Hepatocyte (in vitro differentiated cells): ENCODE results near the gene KNDC1. TPM values are rescaled to one million over a fixed set of nuclear protein-coding genes. Genes with fewer than 3 reads are reported as not detected.

ENCODE experiments used
- DNase-seq: peaks from one replicate; pipeline ENCODE4 v3.0.0-alpha.2; 2016; ENCODE audit warnings: low spot score
- H2AFZ ChIP-seq: fragments of 200-600 bp; sonication (generic); 2 replicates; pipeline ENCODE4 v1.6.0; 2016; ENCODE audit warnings: antibody characterized with exemption, mild to moderate bottlenecking
- H3K27ac ChIP-seq: fragments of 200-600 bp; sonication (generic); 2 replicates; pipeline ENCODE4 v1.5.1; 2016; ENCODE audit warnings: mild to moderate bottlenecking
- H3K27me3 ChIP-seq: fragments of 200-600 bp; sonication (generic); 2 replicates; pipeline ENCODE4 v1.6.1; 2016
- H3K36me3 ChIP-seq: fragments of 200-600 bp; sonication (generic); replicated peaks from 2 replicates; pipeline ENCODE4 v1.5.1; 2016; ENCODE audit warnings: low read depth; ENCODE audit not compliant: insufficient read depth
- H3K4me1 ChIP-seq: fragments of 200-600 bp; sonication (generic); 2 replicates; pipeline ENCODE4 v1.5.1; 2016; ENCODE audit warnings: mild to moderate bottlenecking, moderate library complexity; ENCODE audit not compliant: insufficient read depth
- H3K4me2 ChIP-seq: fragments of 200-600 bp; sonication (generic); 2 replicates; pipeline ENCODE4 v1.6.0; 2016
- H3K4me3 ChIP-seq: fragments of 200-600 bp; sonication (generic); 2 replicates; pipeline ENCODE4 v1.5.1; 2016; ENCODE audit warnings: mild to moderate bottlenecking
- H3K79me2 ChIP-seq: fragments of 200-600 bp; sonication (generic); 2 replicates; pipeline ENCODE4 v1.6.0; 2017; ENCODE audit warnings: mild to moderate bottlenecking
- H3K9me2 ChIP-seq: fragments of 200-600 bp; sonication (generic); replicated peaks from 2 replicates; pipeline ENCODE4 v1.6.0; 2017; ENCODE audit warnings: mild to moderate bottlenecking; ENCODE audit not compliant: insufficient read depth
- H3K9me3 ChIP-seq: fragments of 200-600 bp; sonication (generic); 2 replicates; pipeline ENCODE4 v1.5.1; 2016; ENCODE audit warnings: low read depth, mild to moderate bottlenecking
- H4K20me1 ChIP-seq: fragments of 200-600 bp; sonication (generic); 2 replicates; pipeline ENCODE4 v1.6.0; 2016; ENCODE audit warnings: mild to moderate bottlenecking; ENCODE audit not compliant: insufficient read depth, poor library complexity, severe bottlenecking
- EZH2 ChIP-seq: fragments of 200-600 bp; sonication (generic); IDR thresholded peaks from 2 replicates; pipeline ENCODE4 v1.6.1; 2016; ENCODE audit warnings: antibody characterized with exemption, mild to moderate bottlenecking, borderline replicate concordance
- EZH2phosphoT487 ChIP-seq: fragments of 200-600 bp; sonication (generic); IDR thresholded peaks from one replicate; pipeline ENCODE4 v1.6.1; 2018; ENCODE audit warnings: antibody characterized with exemption, mild to moderate bottlenecking, low read depth, moderate library complexity; ENCODE audit not compliant: unreplicated experiment, severe bottlenecking
- WGBS: methylation state at CpG from one replicate; pipeline ENCODE4 v1.1.6; 2016; ENCODE audit warnings: low lambda C conversion rate; ENCODE audit errors: missing lambda C conversion rate; 5-methylcytosine and 5-hydroxymethylcytosine counted together
- polyA plus RNA-seq: library from polyadenylated mRNA; unstranded; fragments of >200 nt; fragmentation: Nextera tagmentation; extraction: Ambion mirVana; gene quantifications from 2 replicates; pipeline ENCODE4 v1.2.1, GENCODE V29; 2016
- total RNA-seq: library from RNA; depleted of rRNA; stranded (reverse); fragments of >200 nt; gene quantifications from 2 replicates; pipeline ENCODE4 v1.2.3, GENCODE V29; 2014
- TF ChIP-seq, protein P1 (sequence below): fragments of 200-600 bp; sonication (generic); IDR thresholded peaks from 2 replicates; pipeline ENCODE4 v1.5.1; 2016; ENCODE audit warnings: antibody characterized with exemption, mild to moderate bottlenecking; ENCODE audit not compliant: poor library complexity

KNDC1 gene
- total and polyA plus RNA-seq, 2 experiments from 2014 or later: 3.8 to 4.3 TPM

DNA sequence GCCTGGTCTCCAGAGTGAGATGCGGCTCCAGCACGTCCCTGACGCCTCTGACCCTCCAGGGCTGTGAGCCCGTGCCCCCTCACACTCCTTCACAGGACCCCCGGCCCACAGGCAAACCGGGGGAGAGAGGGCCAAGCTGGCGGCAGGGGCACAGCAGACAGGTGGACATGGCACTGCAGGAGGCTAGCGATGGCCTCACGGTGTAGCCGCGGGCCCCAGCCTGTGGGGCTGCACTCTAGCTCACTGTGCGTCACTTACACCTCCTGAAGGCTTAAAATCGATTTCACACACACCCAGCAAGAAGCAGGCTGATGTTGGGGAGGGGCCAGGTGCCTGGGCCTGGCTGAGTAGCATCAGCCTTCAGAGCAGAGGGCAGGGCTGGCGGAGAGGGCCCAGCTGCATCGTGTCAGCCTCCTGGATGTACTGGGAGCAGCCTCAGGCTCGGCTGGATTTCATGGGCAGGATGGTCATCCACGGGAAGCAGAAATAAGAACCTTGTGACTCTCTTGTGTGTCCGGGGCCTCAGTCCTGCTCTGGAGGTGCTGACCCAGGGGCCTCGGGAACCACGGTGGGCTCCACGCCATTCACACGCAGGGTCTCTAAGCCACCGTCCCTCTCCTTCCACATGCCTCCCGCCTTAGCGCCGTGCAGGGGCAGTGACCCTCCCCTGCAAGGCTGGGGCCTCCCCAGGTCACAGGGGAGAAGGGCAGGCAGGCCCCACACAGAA is 19.4 kb upstream of the KNDC1 start:
- Histone ChIP-seq H3K27ac (no peak overlapping the region), H3K4me2 (no peak overlapping the region), H3K36me3 (no peaks in the 10 kb centered on the region), H4K20me1 (no peaks in the 10 kb centered on the region), H3K4me1 (peaks cover 5% of the 10 kb centered on the region), H3K9me3 (no peaks in the 10 kb centered on the region), H2AFZ (no peak overlapping the region), H3K4me3 (no peak overlapping the region), H3K27me3 (no peaks in the 10 kb centered on the region), H3K9me2 (no peaks in the 10 kb centered on the region), H3K79me2 (no peaks in the 10 kb centered on the region)
- no peak for DNase-seq
- WGBS: 80% methylated on average over 22 of the region's 26 CpGs
- TF ChIP-seq EZH2phosphoT487: no peak
- TF ChIP-seq EZH2: no peak
- TF ChIP-seq, protein P1, sequence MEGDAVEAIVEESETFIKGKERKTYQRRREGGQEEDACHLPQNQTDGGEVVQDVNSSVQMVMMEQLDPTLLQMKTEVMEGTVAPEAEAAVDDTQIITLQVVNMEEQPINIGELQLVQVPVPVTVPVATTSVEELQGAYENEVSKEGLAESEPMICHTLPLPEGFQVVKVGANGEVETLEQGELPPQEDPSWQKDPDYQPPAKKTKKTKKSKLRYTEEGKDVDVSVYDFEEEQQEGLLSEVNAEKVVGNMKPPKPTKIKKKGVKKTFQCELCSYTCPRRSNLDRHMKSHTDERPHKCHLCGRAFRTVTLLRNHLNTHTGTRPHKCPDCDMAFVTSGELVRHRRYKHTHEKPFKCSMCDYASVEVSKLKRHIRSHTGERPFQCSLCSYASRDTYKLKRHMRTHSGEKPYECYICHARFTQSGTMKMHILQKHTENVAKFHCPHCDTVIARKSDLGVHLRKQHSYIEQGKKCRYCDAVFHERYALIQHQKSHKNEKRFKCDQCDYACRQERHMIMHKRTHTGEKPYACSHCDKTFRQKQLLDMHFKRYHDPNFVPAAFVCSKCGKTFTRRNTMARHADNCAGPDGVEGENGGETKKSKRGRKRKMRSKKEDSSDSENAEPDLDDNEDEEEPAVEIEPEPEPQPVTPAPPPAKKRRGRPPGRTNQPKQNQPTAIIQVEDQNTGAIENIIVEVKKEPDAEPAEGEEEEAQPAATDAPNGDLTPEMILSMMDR: no peak

- Histone ChIP-seq H3K27me3 (no peaks in the 10 kb centered on the region), H3K36me3 (no peaks in the 10 kb centered on the region), H3K4me3 (no peak overlapping the region), H3K4me1 (peaks cover 5% of the 10 kb centered on the region), H2AFZ (no peak overlapping the region), H3K9me3 (no peaks in the 10 kb centered on the region), H4K20me1 (no peaks in the 10 kb centered on the region), H3K27ac (no peak overlapping the region), H3K9me2 (no peaks in the 10 kb centered on the region), H3K4me2 (no peak overlapping the region), H3K79me2 (no peaks in the 10 kb centered on the region)
- WGBS: 94% methylated on average over 28 of the region's 28 CpGs
- no peak for DNase-seq
- TF ChIP-seq EZH2phosphoT487 (no peak), EZH2 (no peak)
- TF ChIP-seq, protein P1: no peak
Observed at GRCh38 chr10:133141144-133141957, 18.7 kb upstream of the KNDC1 start.

GRCh38 chr10:133141958-133142340 is 18.1 kb upstream of the KNDC1 start:
- TF ChIP-seq, protein P1: no peak
- no peak for TF ChIP-seq EZH2
- no peak for TF ChIP-seq EZH2phosphoT487
- peaks cover 5% of the 10 kb centered on the region for H3K4me1 ChIP-seq
- H3K27me3 ChIP-seq: no peaks in the 10 kb centered on the region
- H2AFZ ChIP-seq: no peak overlapping the region
- no peak overlapping the region for H3K27ac ChIP-seq
- no peaks in the 10 kb centered on the region for H3K79me2 ChIP-seq
- H3K4me3 ChIP-seq: no peak overlapping the region
- no peaks in the 10 kb centered on the region for H3K9me3 ChIP-seq
- no peaks in the 10 kb centered on the region for H4K20me1 ChIP-seq
- H3K36me3 ChIP-seq: no peaks in the 10 kb centered on the region
- H3K4me2 ChIP-seq: no peak overlapping the region
- DNase-seq: no peak
- H3K9me2 ChIP-seq: no peaks in the 10 kb centered on the region
- 90% methylated on average over 25 of the region's 27 CpGs for WGBS
